ENCODE results near the gene WDR86. TPM values are rescaled to one million over a fixed set of nuclear protein-coding genes. Genes with fewer than 3 reads are reported as not detected.

The WDR86 gene
- polyA plus RNA-seq, 4 donors = 24.8 to 48.7 (median 25.9) TPM

GRCh38 chr7:151408839-151409666, 785 bp downstream of the WDR86 start:
- peak in 2 of 4 donors; percentile 41 to 46 for DNase-seq (ENCODE audit: low read depth in 4 of 4, low spot score in 3 of 4)

GRCh38 chr7:151408498-151408838, 1.4 kb downstream of the WDR86 start:
- no peak for DNase-seq (ENCODE audit: low read depth in 4 of 4, low spot score in 3 of 4)

GRCh38 chr7:151406886-151407583, 2.8 kb downstream of the WDR86 start:
- DNase-seq (ENCODE audit: low read depth in 4 of 4, low spot score in 3 of 4) = no peak

- DNase-seq (ENCODE audit: low read depth in 4 of 4, low spot score in 3 of 4) = no peak
Observed at GRCh38 chr7:151406051-151406875, 3.6 kb downstream of the WDR86 start.

- DNase-seq (ENCODE audit: low read depth in 4 of 4, low spot score in 3 of 4) = no peak
Observed at GRCh38 chr7:151405588-151405987, 4.2 kb downstream of the WDR86 start.

- no peak for DNase-seq (ENCODE audit: low read depth in 4 of 4, low spot score in 3 of 4)
Observed at GRCh38 chr7:151405056-151405455, 4.8 kb downstream of the WDR86 start.

GRCh38 chr7:151404216-151405011, 5.4 kb downstream of the WDR86 start:
- DNase-seq (ENCODE audit: low read depth in 4 of 4, low spot score in 3 of 4) = no peak

GRCh38 chr7:151403764-151404163, 6.1 kb downstream of the WDR86 start:
- DNase-seq (ENCODE audit: low read depth in 4 of 4, low spot score in 3 of 4) = no peak

GRCh38 chr7:151402029-151402835, 7.6 kb downstream of the WDR86 start:
- no peak for DNase-seq (ENCODE audit: low read depth in 4 of 4, low spot score in 3 of 4)

GRCh38 chr7:151400626-151401315, 9.1 kb downstream of the WDR86 start:
- DNase-seq (ENCODE audit: low read depth in 4 of 4, low spot score in 3 of 4) = no peak

GRCh38 chr7:151399906-151400305, 9.9 kb downstream of the WDR86 start:
- no peak for DNase-seq (ENCODE audit: low read depth in 4 of 4, low spot score in 3 of 4)

GRCh38 chr7:151399305-151399601, 10.6 kb downstream of the WDR86 start:
- DNase-seq (ENCODE audit: low read depth in 4 of 4, low spot score in 3 of 4) = no peak

GRCh38 chr7:151398446-151399304, 11.2 kb downstream of the WDR86 start:
- DNase-seq (ENCODE audit: low read depth in 4 of 4, low spot score in 3 of 4) = no peak

- DNase-seq (ENCODE audit: low read depth in 4 of 4, low spot score in 3 of 4) = no peak
Observed at GRCh38 chr7:151397026-151397425, 12.8 kb downstream of the WDR86 start.

- DNase-seq (ENCODE audit: low read depth in 4 of 4, low spot score in 3 of 4) = no peak
Observed at GRCh38 chr7:151396328-151396970, 13.4 kb downstream of the WDR86 start.

- no peak for DNase-seq (ENCODE audit: low read depth in 4 of 4, low spot score in 3 of 4)
Observed at GRCh38 chr7:151395036-151395367, 14.8 kb downstream of the WDR86 start.

- no peak for DNase-seq (ENCODE audit: low read depth in 4 of 4, low spot score in 3 of 4)
Observed at GRCh38 chr7:151394076-151395035, 15.5 kb downstream of the WDR86 start.
